Middle frontal gyrus (tissue), 1 donor: ENCODE measurements around the gene SLC6A11.

Source experiments
- DNase-seq: peaks from one replicate; pipeline ENCODE4 v3.0.0-alpha.2; 2015; ENCODE audit warnings: low spot score; ENCODE audit errors: extremely low spot score

The SLC6A11 gene

GRCh38 chr3:10977892-10978510, 162.0 kb downstream of the SLC6A11 start:
- DNase-seq = no peak

GRCh38 chr3:10978956-10979355, 162.9 kb downstream of the SLC6A11 start:
- no peak for DNase-seq

- no peak for DNase-seq
Observed at GRCh38 chr3:10980312-10980711, 164.3 kb downstream of the SLC6A11 start.

GRCh38 chr3:10981031-10981430, 165.0 kb downstream of the SLC6A11 start:
- DNase-seq = no peak

DNA sequence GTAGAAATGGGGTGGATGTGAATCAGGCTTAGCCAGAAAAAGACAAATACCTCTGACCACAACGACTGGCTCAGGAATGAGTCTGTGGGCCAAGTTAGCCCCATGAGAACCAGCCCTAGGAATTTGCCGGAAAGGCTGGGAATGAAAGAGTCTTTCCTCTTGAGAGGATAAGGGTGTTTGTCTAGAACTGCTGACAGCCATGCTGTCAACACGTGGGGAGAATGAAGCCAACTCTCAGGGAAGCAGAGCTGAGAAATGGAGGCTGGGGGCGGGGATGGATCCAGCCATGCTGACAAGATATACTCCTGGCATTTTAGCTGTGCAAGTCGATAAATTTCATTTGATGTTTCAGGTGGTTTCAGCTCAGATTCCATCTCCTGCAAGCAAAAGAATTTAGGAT, 165.9 kb downstream of the SLC6A11 start:
- DNase-seq = no peak

DNA sequence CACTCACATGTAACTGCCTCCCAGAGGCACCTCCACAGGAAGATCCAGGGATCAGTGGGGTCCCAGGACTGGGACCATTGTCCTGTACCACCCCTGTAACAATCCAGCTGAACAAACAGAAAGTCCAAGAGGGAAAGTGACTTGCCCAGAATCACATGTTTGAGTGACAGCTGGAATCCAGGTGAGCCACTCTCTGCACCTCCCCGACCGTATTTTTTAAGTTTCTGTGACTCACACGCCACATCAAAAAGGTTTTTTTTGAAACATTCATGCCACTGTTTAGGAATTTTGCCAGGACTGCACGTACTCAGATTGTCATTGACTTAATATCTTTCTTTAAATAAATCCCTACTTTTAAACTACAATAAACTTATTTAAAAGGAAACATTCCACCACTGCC, 166.8 kb downstream of the SLC6A11 start:
- DNase-seq = no peak

DNA sequence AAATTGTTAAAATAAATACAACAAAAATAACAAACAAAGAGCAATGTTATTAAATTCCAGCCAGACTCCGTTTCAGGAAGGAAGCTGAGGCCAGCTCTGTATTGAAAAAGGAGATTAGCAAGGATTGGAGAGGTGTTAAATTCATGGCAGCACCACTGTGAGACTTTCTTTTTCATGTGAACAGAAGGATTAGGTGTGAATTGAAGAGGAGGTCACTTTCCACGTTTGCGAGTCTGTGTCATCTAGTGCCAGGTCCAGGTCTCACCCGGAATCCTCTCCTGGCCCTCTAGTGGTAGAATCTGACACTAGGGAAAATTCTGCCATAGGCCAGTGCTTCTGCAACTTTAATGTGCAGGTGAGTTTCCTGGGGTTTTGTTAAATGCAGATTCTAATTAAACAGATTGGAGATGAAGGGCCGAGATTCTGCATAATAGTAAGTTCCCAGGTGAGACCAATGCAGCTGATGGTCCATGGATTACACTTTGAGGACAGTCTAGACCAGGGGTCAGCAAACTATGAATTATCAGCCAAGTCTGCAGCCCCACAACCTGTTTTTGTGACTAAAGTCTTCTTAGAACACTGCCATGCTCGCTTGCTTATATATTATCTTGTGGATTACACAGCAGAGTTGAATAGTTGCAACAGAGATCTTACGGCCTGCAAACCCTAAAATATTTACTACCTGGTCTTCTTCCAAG, 167.3 kb downstream of the SLC6A11 start:
- DNase-seq = no peak

- DNase-seq = no peak
Observed at GRCh38 chr3:10984371-10984896, 168.4 kb downstream of the SLC6A11 start.

DNA sequence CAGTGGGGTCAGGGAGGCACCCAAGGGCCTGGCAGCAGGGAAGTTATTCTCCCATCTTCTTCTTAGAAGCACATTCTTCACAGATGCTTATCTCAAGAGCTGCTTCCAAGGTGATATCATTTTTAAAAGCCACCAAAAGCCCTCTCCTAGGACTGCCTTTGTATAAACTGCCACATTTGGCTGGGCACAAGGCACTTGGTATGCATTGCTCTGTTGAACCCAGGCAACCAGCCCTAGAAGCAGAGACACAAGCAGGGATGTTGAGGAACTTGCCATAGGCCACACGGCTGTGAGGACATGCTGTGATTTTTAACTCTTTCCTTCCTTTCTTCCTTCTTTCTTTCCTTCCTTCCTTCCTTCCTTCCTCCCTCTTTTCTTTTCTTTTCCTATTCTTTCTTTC, 169.2 kb downstream of the SLC6A11 start:
- no peak for DNase-seq

DNA sequence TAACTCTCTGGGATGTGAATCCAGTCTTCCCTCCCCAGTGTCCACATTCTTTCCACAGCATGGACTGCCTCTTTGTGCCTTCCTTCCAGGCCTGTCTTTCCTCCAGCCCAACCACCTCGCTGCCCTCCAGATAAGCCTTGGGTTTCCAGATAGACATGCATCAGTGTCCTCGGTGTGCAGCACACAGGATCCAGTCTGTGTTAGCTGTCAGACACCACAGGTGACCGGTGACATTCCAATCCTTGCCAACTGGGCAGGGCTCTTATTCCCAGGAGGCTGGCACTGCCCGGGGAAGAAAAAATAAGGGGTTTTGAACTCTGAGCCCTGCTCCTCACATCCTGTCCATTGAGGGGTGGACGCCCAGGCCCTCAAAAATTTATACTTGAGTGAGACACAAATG, 170.6 kb downstream of the SLC6A11 start:
- no peak for DNase-seq

DNA sequence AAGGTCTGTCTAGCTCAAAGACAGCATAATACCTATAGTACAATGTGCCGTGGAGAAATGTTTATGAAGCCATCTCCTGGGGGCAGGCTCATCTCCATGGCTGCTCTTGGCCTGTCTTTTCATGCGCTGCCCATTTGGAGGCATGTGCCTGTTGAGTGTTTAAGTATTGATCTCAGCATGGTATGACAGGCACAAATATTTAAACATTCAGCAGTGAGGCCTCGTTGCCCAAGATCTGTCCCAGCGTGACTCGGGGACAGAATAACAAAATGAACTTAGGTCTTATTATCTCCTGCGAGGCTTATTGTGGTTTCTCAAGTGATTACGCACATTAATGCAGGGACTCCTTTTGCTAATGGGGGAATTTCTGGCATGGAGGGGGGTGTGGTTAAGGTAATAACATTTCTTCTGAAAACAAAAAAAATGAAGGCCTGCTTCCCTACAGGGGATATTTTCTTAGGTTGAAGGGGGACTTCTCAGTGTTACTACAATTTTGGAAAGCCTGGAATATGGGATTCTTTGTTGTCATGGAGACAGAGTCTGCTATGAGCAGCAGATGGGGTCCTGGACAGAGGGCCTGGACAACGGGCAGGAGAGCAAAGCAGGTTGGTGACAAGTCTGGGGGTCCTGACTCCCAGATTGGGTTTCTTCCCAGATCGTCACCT, 172.1 kb downstream of the SLC6A11 start:
- no peak for DNase-seq

DNA sequence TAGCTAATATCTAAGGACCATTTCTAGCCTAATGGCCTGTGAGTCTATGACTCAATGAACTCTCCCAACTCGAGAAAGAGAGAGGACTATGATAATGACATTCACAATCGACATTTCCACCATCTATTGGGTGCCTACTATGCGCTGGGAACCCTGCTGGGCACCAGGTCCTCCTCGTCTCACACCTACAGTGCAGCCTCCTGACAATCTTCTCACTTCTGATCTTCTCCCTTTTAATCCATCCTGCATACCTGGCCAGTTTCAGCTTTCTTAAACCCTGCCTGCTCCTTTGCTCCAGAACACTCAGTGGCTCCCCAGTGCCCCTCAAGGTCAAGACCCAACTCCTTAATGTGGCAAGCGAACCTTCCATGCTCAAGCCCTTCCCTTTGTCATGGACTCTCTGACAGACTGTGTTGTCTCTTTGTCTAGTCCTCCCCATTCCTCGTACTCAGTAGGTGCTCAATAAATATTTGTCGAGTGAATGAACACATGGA, 173.0 kb downstream of the SLC6A11 start:
- no peak for DNase-seq
